GM04504 (cell line): ENCODE data around the gene SLC6A12.

Source experiments
- DNase-seq: peaks from one replicate; pipeline ENCODE4 v3.0.0-alpha.2; 2012; ENCODE audit warnings: low read depth

The SLC6A12 gene

GRCh38 chr12:177980-178828, 35.8 kb downstream of the SLC6A12 start:
- DNase-seq: no peak

DNA sequence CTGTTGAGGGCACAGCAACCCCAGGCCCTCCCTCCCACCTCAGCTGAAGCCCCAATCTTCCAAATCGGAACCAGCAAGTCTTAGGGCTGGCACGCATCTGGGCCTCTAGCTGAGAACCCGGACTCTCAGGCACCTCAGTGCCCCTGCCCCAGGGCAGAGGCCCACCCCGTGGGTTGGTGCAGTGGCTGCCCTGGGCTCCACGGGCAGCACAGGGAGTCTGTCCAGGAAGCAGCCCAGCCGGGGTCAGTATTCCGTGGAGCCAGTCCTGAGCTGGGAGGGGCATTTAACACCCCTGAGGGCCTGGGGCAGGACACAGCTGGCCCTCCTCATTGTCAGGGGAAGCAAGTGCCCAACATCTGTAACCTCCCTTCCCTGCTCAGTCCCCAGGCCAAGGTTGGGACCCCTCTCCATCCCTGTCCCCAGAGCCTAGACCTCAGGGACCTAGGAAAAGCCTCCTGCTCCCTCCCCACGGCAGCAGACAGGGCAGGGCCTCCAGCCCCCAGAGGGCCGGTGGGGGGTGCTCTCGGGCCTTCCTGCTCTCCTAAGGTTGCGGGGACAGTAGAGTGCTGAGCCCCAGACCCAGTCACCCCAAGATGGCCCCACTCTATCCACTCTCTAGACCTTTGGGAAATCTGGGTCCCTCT, 36.5 kb downstream of the SLC6A12 start:
- no peak for DNase-seq

DNA sequence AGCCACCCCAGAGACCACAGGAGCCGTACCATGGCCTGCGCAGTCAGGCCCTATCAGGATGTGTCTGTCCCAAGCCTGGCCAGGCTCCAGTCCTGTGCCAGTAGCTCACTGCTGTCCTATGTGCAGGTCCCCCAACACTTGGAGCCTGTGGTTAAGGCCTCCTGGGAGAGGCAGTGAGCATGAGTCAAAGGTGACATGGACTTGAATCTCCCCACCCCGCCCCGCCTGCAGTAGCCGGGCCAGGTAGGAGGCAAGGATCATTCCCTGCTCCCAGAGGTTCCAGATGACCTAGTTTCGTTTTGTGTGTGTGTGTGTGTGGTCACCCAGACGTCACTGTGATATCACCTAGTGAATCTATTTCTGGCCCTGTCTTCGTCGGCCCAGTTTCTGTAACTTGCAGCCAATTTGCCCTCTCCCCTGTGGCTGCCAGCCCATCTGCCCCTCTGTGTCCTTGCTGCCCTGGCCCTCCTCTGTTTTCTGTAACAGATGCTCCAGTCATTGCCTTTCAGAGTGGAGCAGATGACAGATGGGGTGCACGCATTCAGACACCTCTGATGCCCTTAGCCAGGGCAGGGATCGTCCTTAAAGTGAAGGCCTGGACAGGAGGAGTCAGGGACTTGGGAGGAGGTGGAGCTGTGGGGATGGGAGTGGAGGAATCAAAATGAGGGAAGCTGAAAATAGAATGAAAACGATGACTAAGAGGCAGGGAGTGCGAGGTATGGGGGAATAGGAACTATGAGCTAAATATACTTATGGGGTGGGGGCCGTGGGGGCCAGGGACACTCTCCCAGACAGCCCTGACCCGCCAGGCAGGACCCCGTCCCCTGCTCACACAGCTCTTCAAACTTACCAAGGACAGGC, 37.4 kb downstream of the SLC6A12 start:
- DNase-seq: no peak

GRCh38 chr12:175759-176158, 38.2 kb downstream of the SLC6A12 start:
- DNase-seq: no peak

DNA sequence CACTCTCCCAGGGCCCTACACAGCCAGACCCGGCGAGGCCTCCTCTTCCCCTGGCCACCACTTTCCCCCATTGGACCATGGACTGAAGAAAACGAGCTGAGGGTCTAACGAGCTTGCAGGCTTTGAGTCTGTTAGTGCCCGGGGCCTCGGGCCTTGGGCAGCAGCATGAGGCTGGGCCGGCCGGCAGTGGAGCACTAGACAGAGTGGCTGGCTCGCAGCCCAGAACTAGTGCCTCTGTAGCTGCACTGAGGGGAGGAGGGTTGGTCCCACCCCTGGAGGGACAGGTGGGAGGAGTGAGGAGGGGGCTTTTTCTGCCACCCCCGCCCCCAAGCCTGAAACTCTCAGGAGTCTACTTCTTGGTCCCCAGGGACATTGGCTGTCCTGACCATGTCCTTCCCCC, 38.7 kb downstream of the SLC6A12 start:
- DNase-seq: no peak

DNA sequence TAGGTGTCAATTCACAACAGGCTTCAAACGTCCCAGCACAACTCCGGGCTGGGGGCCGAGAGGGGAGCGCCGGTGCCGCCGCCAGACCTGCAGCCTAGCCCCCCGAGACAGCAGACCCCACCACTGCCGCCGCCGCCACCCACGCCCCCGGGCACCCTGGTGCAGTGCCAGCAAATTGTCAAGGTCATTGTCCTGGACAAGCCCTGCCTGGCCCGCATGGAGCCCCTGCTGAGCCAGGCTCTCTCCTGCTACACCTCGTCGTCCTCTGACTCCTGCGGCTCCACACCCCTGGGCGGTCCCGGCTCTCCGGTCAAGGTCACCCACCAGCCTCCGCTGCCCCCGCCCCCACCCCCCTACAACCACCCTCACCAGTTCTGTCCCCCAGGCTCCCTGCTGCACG, 39.4 kb downstream of the SLC6A12 start:
- no peak for DNase-seq

GRCh38 chr12:174124-174523, 39.8 kb downstream of the SLC6A12 start:
- no peak for DNase-seq

GRCh38 chr12:172732-173161, 41.2 kb downstream of the SLC6A12 start:
- DNase-seq: no peak

DNA sequence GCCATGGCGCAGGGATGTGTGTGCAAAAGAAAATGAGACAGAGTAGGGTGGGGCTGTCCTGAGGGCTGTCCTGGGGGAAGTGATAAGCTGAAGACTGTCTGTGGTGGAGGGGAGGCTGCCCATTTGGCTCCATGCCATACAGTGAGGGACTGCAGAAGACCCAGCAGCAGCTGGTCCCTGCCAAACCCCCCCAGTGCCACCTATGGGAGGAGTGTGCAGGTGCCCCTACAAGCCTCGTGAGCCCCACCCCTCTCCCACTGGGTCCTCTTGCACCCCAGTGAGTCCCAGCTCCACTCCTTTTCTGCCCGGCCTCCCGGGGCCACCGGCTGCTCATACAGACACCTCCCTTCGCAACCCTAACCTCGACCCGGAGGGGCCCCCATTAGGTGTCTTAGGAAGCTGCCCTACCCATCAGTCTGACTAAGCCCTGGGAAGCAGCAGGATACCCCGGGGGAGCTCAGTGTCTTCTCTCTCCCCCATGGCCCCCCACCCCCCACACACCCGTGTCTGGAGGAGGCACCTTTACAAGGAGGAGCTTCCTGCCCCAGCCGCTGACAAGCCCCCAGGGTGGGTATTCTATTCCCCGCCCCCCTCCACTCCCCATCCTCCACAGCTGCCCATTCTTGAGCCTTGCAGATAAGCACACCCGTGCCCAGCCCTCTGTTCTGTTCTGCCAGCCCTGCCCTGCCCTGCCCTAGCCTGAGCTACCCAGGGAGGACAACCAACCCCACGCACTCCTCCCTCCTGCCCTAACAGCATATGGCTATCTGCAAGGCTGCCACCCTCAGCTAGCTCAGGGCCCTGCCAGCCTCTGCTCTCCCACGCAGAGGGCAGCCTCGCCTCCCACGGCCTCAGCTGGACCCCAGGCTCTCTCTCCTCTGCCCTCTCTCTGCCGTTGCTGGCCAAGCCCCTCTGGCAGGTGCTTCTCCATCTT, 41.9 kb downstream of the SLC6A12 start:
- DNase-seq: no peak

DNA sequence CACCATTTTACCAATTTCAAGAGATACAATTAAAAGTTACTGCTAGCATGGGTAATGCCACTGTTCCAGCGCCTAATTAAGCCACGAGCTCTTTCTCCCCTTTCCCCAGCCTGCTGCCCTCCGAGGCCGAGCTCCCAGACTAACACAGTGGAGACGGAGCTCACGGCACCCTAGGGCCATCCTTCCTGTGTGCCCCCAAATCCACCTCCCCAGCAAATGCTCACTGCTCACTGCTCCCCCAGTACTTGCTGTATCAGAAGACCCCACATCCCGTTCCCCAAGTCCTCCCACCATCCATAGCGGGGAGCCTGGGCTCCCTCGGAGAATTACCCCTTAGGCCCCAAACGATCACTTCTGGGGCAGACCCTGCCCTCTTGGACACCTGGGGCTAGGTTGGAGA, 42.7 kb downstream of the SLC6A12 start:
- DNase-seq: no peak

DNA sequence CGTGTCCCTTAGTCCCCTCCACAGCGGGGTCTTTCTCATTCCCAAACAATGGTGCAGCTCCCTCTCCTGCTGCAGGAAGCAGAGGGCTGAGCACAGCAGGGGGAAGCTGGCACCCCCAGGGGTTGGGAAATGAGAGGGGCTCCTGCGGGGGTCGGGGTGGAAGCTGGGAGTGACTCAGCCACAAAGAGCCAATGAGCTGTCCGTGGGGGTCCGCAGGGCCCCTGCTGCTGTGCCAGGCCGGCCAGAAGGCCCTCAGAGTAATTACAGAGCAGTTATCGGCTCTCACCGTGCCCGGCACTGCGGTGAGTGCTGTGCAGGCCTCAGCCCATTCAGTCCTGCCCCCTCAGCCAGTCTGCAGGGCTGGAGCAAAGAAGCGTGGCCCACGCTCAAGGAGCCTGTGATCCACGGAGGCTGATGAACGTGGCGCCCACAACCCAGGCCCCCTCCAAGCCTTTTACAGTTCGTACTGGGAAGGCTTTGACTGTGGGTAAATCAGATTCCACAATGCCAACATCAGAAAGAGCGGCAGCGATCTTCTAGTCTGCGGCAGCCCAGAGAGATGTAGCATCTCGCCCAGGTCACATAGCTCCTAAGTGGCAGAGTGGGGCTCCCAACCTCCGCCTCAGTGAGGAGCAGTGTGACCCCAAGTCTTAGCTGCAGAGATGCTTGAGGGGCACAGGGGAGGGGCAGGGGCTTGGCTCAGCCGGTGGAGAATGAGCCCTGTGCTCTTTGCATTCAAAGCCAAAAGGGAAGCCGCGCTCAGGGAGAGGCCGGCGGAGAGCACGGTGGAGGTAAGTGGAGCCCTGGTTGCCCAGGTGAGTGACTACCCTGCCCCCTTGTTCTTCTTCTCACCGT, 43.4 kb downstream of the SLC6A12 start:
- DNase-seq: no peak

DNA sequence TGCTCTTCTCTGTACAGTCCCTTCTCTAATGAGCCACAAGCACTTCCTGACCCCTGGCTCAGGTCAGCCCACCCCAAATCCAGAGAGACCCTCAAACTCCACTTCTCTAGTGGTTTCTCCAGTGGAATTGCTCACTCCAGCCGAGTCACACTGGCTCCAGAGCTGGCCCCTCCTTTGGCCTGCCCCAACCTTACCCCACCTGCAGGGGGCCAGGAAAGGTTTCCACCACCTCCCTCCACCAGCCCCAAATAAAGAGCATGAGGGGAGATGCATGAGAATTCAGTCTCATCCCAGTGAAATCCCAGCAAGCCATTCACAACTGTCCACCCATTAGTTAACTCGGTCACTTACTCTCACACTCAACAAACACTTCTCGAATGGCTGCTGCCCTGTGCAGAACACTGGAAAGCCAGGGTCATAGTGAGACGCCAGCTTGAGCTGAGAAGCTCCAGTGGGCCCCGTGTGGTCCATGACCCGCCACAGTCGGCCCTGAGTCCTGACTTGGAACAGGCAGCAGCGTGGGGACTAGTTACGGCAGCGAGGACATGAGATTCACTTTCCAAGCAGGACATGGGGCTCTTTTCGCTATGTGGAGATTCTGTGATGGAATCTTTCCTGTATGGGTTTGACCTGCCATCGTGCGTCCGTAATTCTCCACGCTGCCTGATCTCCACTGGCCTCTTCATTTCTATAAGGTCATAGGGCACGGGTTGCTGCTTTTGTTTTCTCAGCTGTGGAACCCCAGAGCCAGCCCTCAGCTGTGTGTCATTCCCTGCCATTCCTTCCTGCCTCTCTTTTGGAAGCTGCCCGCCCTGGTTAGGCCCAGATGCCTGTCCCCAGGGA, 44.2 kb downstream of the SLC6A12 start:
- DNase-seq: no peak

- no peak for DNase-seq
These were observed 45.0 kb downstream of the SLC6A12 start for GRCh38 chr12:168763-169525.

GRCh38 chr12:167959-168600, 45.9 kb downstream of the SLC6A12 start:
- DNase-seq: no peak

- no peak for DNase-seq
These were observed 47.4 kb downstream of the SLC6A12 start for GRCh38 chr12:166425-167075.

- no peak for DNase-seq
These were observed 48.0 kb downstream of the SLC6A12 start for GRCh38 chr12:165862-166368.

DNA sequence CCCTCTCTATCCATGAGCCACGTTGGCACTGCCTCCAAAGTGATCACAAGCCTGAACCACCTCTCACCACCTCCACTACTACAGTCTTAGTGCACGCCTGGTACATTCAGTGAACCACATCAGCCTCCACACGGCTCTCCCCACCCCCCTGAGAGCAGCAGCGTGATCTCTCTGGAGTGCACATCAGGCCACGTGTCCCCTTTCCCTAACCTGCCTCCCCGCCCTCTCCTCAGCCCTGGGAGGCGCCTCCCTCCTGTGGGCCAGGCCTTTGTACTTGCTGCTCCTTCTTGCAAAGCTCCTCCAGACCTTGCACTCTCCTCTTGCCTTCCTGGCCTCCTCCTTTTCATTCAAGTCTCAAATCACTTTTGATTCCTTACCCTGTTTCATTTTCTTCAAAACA, 49.8 kb downstream of the SLC6A12 start:
- DNase-seq: no peak
